Measurements from ENCODE around the gene FFAR4.

Gene FFAR4

DNA sequence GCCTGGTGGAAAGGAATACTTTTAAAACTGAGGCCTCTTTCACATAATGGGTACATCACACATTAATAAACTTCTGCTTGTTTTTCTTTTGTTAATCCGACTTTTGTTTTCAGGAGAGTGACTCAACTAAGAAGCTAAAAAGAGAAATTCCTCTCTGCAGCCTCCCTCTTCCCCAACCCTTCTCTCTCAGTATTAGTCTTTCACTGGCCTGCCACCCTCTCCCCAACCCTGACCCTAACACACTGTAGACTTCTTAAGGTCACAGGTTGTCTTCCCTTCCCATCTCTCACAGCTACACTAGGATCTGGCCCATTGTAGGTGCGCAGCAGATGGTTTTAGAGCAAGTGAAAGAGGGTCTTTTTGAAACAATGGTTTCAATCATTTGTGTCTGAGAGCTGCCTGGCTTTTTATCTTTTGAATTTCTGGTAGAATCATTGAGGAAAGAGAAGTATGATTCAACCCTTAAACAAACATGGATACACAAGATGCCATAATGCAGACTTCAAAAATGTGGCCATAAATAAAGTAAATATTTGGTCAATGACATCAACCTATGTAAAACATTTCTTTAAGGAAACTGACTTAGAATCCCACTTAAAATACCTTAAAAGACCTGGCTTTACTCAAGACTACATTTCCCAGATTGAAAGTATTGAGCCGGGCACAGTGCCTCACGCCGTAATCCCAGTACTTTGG is 17.9 kb upstream of the FFAR4 start:
- Histone ChIP-seq H3K23ac (ENCODE audit: low read length in 2 of 2) (peak overlapping the region in 1 of 2 experiments; percentile 76), H3K18ac (ENCODE audit: low read depth in 1 of 2, low read length in 2 of 2) (peak overlapping the region; percentile 16 to 66), H3K14ac (ENCODE audit: low read length in 2 of 2) (no peak overlapping the region), H3K36me3 (ENCODE audit: control insufficient read depth in 1 of 2, insufficient read depth in 2 of 2, low read depth in 1 of 2, low read length in 2 of 2) (no peaks in the 10 kb centered on the region), H2BK120ac (ENCODE audit: low read depth, low read length) (no peak overlapping the region), H3K4ac (ENCODE audit: low read depth in 1 of 2, low read length in 2 of 2) (no peak overlapping the region), H3K9me3 (ENCODE audit: control insufficient read depth, low read length) (no peaks in the 10 kb centered on the region), H2AK5ac (ENCODE audit: low read length, severe bottlenecking) (no peak overlapping the region), H2BK5ac (ENCODE audit: low read depth, low read length, poor library complexity, severe bottlenecking) (no peak overlapping the region), H3K27me3 (ENCODE audit: control insufficient read depth in 1 of 2, insufficient read depth in 1 of 2, low read length in 2 of 2) (peaks cover 0 to 26% of the 10 kb centered on the region in 2 experiments), H4K8ac (ENCODE audit: low read length) (no peak overlapping the region), H4K91ac (ENCODE audit: low read length) (no peak overlapping the region), H3K4me1 (ENCODE audit: control insufficient read depth, insufficient read depth, low read depth, low read length) (peaks cover 4% of the 10 kb centered on the region), H2BK15ac (ENCODE audit: low read depth, poor library complexity, severe bottlenecking) (no peak overlapping the region), H3K27ac (ENCODE audit: low read length, poor library complexity, severe bottlenecking) (peak overlapping the region; percentile 62), H3K4me3 (ENCODE audit: insufficient read depth in 1 of 2, low read depth in 1 of 2, low read length in 2 of 2) (no peak overlapping the region), H2AFZ (ENCODE audit: low read depth, low read length) (no peak overlapping the region), H3K9ac (ENCODE audit: low read length) (no peak overlapping the region), H3K4me2 (ENCODE audit: low read length, poor library complexity, severe bottlenecking) (no peak overlapping the region), H2BK12ac (ENCODE audit: low read length in 2 of 2) (no peak overlapping the region), H3K79me1 (replicated peaks; ENCODE audit: low read length, poor library complexity, severe bottlenecking) (no peaks in the 10 kb centered on the region)
- 45% methylated on average over 5 of the region's 5 CpGs for WGBS
- peak; percentile 52 for DNase-seq

DNA sequence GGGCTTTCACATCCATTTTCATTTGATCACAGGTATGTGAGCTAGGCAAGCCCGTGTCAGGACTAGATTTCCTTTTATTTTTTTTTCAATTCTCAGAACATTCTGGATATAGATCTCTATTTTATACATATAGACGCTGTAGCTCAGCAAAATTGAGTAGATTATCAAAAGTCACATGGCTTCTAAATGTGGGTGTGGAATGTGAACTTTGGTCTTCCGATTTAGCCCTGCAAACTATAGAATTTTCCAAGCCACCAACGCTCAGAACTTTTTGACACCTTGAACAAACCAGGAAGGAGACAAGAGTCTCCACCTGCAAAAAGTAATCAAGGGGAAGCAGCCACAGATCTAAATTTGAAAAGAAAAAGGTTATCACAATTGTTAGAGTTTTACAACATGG is 15.9 kb upstream of the FFAR4 start:
- H3K4me1 ChIP-seq (ENCODE audit: control insufficient read depth, insufficient read depth, low read depth, low read length): peaks cover 7% of the 10 kb centered on the region
- no peak overlapping the region for H2AK5ac ChIP-seq (ENCODE audit: low read length, severe bottlenecking)
- no peak overlapping the region for H4K8ac ChIP-seq (ENCODE audit: low read length)
- no peak overlapping the region for H2AFZ ChIP-seq (ENCODE audit: low read depth, low read length)
- H3K79me1 ChIP-seq (replicated peaks; ENCODE audit: low read length, poor library complexity, severe bottlenecking): no peaks in the 10 kb centered on the region
- no peak overlapping the region for H2BK12ac ChIP-seq (ENCODE audit: low read length in 2 of 2)
- H3K4ac ChIP-seq (ENCODE audit: low read depth in 1 of 2, low read length in 2 of 2): no peak overlapping the region
- no peaks in the 10 kb centered on the region for H3K9me3 ChIP-seq (ENCODE audit: control insufficient read depth, low read length)
- H3K23ac ChIP-seq (ENCODE audit: low read length in 2 of 2): no peak overlapping the region
- H3K9ac ChIP-seq (ENCODE audit: low read length): no peak overlapping the region
- H3K27me3 ChIP-seq (ENCODE audit: control insufficient read depth in 1 of 2, insufficient read depth in 1 of 2, low read length in 2 of 2): peaks cover 0 to 22% of the 10 kb centered on the region in 2 experiments
- no peak overlapping the region for H3K18ac ChIP-seq (ENCODE audit: low read depth in 1 of 2, low read length in 2 of 2)
- H3K4me3 ChIP-seq (ENCODE audit: insufficient read depth in 1 of 2, low read depth in 1 of 2, low read length in 2 of 2): no peak overlapping the region
- H3K27ac ChIP-seq (ENCODE audit: low read length, poor library complexity, severe bottlenecking): no peak overlapping the region
- no peak overlapping the region for H3K14ac ChIP-seq (ENCODE audit: low read length in 2 of 2)
- DNase-seq: no peak
- H2BK120ac ChIP-seq (ENCODE audit: low read depth, low read length): no peak overlapping the region
- WGBS: 100% methylated on average over 2 of the region's 4 CpGs
- no peaks in the 10 kb centered on the region for H3K36me3 ChIP-seq (ENCODE audit: control insufficient read depth in 1 of 2, insufficient read depth in 2 of 2, low read depth in 1 of 2, low read length in 2 of 2)
- H4K91ac ChIP-seq (ENCODE audit: low read length): no peak overlapping the region
- H3K4me2 ChIP-seq (ENCODE audit: low read length, poor library complexity, severe bottlenecking): no peak overlapping the region
- H2BK15ac ChIP-seq (ENCODE audit: low read depth, poor library complexity, severe bottlenecking): no peak overlapping the region
- H2BK5ac ChIP-seq (ENCODE audit: low read depth, low read length, poor library complexity, severe bottlenecking): no peak overlapping the region

DNA sequence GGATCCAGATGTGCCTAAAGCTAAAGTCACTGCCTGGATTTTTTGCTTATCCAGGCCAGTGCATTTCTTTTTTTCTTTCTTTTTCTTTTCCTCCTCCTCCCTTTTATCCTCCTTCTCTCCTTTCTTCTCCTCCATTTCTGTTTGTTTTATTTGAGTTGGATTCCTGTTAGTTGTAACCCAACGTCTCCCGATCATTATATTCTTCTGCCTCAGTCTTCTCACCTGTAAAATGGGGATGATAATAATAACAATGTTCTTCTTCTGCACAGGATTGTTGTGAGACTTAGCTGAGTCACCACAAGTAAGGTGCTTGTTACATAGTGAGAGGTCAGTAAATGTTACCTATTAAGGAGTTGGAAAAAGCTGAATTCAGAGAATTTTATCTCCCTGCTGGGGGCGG is 13.7 kb upstream of the FFAR4 start:
- Histone ChIP-seq H2BK15ac (ENCODE audit: low read depth, poor library complexity, severe bottlenecking) (no peak overlapping the region), H3K36me3 (ENCODE audit: control insufficient read depth in 1 of 2, insufficient read depth in 2 of 2, low read depth in 1 of 2, low read length in 2 of 2) (no peaks in the 10 kb centered on the region), H2BK5ac (ENCODE audit: low read depth, low read length, poor library complexity, severe bottlenecking) (no peak overlapping the region), H3K23ac (ENCODE audit: low read length in 2 of 2) (no peak overlapping the region), H3K27me3 (ENCODE audit: control insufficient read depth in 1 of 2, insufficient read depth in 1 of 2, low read length in 2 of 2) (peaks cover 0 to 21% of the 10 kb centered on the region in 2 experiments), H4K8ac (ENCODE audit: low read length) (no peak overlapping the region), H3K4me2 (ENCODE audit: low read length, poor library complexity, severe bottlenecking) (no peak overlapping the region), H3K4me1 (ENCODE audit: control insufficient read depth, insufficient read depth, low read depth, low read length) (peaks cover 7% of the 10 kb centered on the region), H3K4ac (ENCODE audit: low read depth in 1 of 2, low read length in 2 of 2) (no peak overlapping the region), H2AFZ (ENCODE audit: low read depth, low read length) (no peak overlapping the region), H2BK12ac (ENCODE audit: low read length in 2 of 2) (no peak overlapping the region), H2BK120ac (ENCODE audit: low read depth, low read length) (no peak overlapping the region), H4K91ac (ENCODE audit: low read length) (no peak overlapping the region), H3K4me3 (ENCODE audit: insufficient read depth in 1 of 2, low read depth in 1 of 2, low read length in 2 of 2) (no peak overlapping the region), H3K9ac (ENCODE audit: low read length) (no peak overlapping the region), H3K14ac (ENCODE audit: low read length in 2 of 2) (no peak overlapping the region), H3K9me3 (ENCODE audit: control insufficient read depth, low read length) (no peaks in the 10 kb centered on the region), H2AK5ac (ENCODE audit: low read length, severe bottlenecking) (no peak overlapping the region), H3K27ac (ENCODE audit: low read length, poor library complexity, severe bottlenecking) (no peak overlapping the region), H3K18ac (ENCODE audit: low read depth in 1 of 2, low read length in 2 of 2) (no peak overlapping the region), H3K79me1 (replicated peaks; ENCODE audit: low read length, poor library complexity, severe bottlenecking) (no peaks in the 10 kb centered on the region)
- WGBS: 91% methylated on average over 1 of the region's 3 CpGs
- DNase-seq: no peak

GRCh38 chr10:93553482-93554315 is 12.8 kb upstream of the FFAR4 start:
- H3K9me3 ChIP-seq (ENCODE audit: control insufficient read depth, low read length): no peaks in the 10 kb centered on the region
- H2BK15ac ChIP-seq (ENCODE audit: low read depth, poor library complexity, severe bottlenecking): no peak overlapping the region
- H4K8ac ChIP-seq (ENCODE audit: low read length): no peak overlapping the region
- no peak overlapping the region for H3K4ac ChIP-seq (ENCODE audit: low read depth in 1 of 2, low read length in 2 of 2)
- no peaks in the 10 kb centered on the region for H3K79me1 ChIP-seq (replicated peaks; ENCODE audit: low read length, poor library complexity, severe bottlenecking)
- H3K36me3 ChIP-seq (ENCODE audit: control insufficient read depth in 1 of 2, insufficient read depth in 2 of 2, low read depth in 1 of 2, low read length in 2 of 2): no peaks in the 10 kb centered on the region
- H3K4me2 ChIP-seq (ENCODE audit: low read length, poor library complexity, severe bottlenecking): no peak overlapping the region
- DNase-seq: peak; percentile 33
- no peak overlapping the region for H2AK5ac ChIP-seq (ENCODE audit: low read length, severe bottlenecking)
- peaks cover 0 to 22% of the 10 kb centered on the region in 2 experiments for H3K27me3 ChIP-seq (ENCODE audit: control insufficient read depth in 1 of 2, insufficient read depth in 1 of 2, low read length in 2 of 2)
- no peak overlapping the region for H3K23ac ChIP-seq (ENCODE audit: low read length in 2 of 2)
- H4K91ac ChIP-seq (ENCODE audit: low read length): no peak overlapping the region
- no peak overlapping the region for H2BK12ac ChIP-seq (ENCODE audit: low read length in 2 of 2)
- H3K4me1 ChIP-seq (ENCODE audit: control insufficient read depth, insufficient read depth, low read depth, low read length): peaks cover 5% of the 10 kb centered on the region
- no peak overlapping the region for H2BK120ac ChIP-seq (ENCODE audit: low read depth, low read length)
- no peak overlapping the region for H3K27ac ChIP-seq (ENCODE audit: low read length, poor library complexity, severe bottlenecking)
- no peak overlapping the region for H2BK5ac ChIP-seq (ENCODE audit: low read depth, low read length, poor library complexity, severe bottlenecking)
- no peak overlapping the region for H3K18ac ChIP-seq (ENCODE audit: low read depth in 1 of 2, low read length in 2 of 2)
- H3K4me3 ChIP-seq (ENCODE audit: insufficient read depth in 1 of 2, low read depth in 1 of 2, low read length in 2 of 2): no peak overlapping the region
- 94% methylated on average over 5 of the region's 8 CpGs for WGBS
- no peak overlapping the region for H3K14ac ChIP-seq (ENCODE audit: low read length in 2 of 2)
- no peak overlapping the region for H2AFZ ChIP-seq (ENCODE audit: low read depth, low read length)
- H3K9ac ChIP-seq (ENCODE audit: low read length): no peak overlapping the region

Data from mesenchymal stem cell (in vitro differentiated cells and primary cell).